Measurements from ENCODE around the gene GRK3.
A peak's percentile ranks its signal among the peaks of the same experiment; 100 is the strongest.
"Not testable (repeated sequence)": the region's sequence is repeated elsewhere in the genome, so short reads cannot be mapped to it uniquely, and the experiment has no call there.

GRK3 gene

DNA sequence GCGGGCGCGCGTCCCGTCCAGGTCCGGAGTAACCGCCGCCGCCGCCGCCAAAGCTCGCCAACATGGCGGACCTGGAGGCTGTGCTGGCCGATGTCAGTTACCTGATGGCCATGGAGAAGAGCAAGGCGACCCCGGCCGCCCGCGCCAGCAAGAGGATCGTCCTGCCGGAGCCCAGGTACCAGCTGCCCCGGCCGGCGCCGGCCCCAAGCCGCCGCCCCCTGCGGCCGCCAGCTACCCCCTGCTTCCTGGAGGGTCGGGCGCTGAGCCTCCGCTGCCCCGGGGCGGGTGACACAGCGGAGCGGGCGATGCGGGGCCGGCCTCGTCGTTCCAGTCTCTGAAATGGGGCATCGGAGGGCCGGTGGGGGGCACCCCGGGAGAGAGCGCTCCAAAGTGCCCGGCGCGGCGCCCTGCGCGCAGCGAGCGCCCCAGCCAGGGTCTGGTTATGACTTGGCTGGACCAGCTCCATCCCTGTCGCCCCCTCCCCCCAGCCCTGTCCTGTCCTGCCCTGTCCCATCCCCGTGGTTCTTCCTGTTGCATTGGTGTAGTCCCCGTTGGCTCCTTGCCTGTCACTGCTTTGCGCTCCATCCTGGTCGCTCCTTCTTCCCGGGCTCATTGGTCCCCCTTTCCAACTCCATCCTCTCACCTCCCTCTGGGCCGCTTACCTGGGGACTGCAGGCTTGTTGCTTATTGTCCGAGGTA is 653 bp downstream of the GRK3 start:
- TF ChIP-seq, protein P1, sequence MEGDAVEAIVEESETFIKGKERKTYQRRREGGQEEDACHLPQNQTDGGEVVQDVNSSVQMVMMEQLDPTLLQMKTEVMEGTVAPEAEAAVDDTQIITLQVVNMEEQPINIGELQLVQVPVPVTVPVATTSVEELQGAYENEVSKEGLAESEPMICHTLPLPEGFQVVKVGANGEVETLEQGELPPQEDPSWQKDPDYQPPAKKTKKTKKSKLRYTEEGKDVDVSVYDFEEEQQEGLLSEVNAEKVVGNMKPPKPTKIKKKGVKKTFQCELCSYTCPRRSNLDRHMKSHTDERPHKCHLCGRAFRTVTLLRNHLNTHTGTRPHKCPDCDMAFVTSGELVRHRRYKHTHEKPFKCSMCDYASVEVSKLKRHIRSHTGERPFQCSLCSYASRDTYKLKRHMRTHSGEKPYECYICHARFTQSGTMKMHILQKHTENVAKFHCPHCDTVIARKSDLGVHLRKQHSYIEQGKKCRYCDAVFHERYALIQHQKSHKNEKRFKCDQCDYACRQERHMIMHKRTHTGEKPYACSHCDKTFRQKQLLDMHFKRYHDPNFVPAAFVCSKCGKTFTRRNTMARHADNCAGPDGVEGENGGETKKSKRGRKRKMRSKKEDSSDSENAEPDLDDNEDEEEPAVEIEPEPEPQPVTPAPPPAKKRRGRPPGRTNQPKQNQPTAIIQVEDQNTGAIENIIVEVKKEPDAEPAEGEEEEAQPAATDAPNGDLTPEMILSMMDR (IDR thresholded peaks at IDR 0.05; ENCODE audit: borderline replicate concordance, insufficient read depth, low read depth, low read length): no peak
- H3K4me3 ChIP-seq (ENCODE audit: low read depth, low read length): peak overlapping the region; percentile 97

DNA sequence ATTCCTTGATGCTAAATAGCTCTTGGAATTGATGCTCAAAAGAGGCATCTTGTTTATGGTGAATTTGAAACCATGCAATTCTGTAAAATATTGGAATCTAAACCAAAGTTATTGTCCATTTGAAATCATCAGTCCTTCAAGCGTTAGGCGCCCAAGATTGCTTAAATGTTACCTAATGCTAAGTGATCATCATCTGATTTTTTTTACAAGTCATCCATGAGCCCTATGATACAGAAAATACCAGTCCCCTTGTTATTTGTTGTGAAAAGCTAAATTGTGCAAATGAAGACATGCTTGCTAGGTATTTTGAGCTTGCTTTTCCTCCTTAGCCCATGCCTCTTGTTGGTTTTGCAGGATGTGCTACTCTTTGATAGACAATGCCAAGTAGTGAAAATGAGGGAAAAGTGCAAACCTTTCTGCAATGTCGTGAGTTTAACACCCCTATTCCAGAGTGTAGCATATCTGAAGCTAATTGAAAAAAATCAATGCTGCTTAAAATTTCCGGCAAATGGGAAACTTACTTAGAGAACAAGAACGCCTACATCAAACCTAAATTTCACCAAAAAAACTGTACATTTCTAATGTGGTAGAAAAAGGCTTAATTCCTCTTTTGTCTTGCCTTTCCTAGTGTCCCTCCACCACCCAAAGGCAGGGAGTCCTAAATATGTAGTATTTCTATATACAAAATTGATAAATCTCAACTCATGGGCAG is 1.9 kb downstream of the GRK3 start:
- TF ChIP-seq, protein P1 (IDR thresholded peaks at IDR 0.05; ENCODE audit: borderline replicate concordance, insufficient read depth, low read depth, low read length): no peak
- H3K4me3 ChIP-seq (ENCODE audit: low read depth, low read length): peak overlapping the region; percentile 97

DNA sequence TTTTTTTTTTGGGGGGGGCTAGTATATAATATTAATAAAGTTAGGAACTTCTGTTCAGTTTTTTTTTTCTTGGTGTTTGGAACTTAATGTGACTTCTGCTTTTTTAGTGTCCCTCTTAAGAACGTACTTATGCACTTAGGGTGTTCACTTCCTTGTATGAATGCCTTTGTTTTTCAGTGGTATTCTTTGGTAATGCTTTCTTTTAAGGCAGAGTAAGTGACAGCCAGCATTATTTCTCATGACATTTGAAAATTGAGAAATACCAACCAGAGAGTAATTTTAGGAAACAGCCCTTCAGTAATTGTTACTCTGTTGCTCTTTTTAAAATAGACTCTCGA is 2.4 kb downstream of the GRK3 start:
- peak overlapping the region; percentile 36 for H3K4me3 ChIP-seq (ENCODE audit: low read depth, low read length)
- TF ChIP-seq, protein P1 (IDR thresholded peaks at IDR 0.05; ENCODE audit: borderline replicate concordance, insufficient read depth, low read depth, low read length): no peak

DNA sequence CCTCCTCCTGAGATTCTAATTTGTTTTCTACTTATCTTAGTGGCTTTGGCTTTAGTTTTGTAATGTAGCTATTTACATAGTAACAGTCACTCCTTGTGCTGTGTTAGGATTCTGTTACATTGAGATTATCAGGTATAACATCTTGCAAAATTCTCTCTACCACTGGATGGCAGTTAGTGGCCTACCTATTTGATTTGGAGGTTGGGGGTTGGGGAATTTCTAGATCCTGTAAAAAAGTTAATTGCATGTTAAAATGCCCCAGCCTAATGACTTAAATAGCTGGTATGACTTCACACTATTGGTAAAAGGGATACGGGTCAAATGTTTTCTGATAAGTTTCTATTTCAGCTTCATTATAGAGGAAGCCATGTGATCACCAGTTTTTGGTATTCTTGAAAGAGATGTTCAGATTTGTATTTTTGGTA is 2.8 kb downstream of the GRK3 start:
- TF ChIP-seq, protein P1 (IDR thresholded peaks at IDR 0.05; ENCODE audit: borderline replicate concordance, insufficient read depth, low read depth, low read length): no peak
- no peak overlapping the region for H3K4me3 ChIP-seq (ENCODE audit: low read depth, low read length)

DNA sequence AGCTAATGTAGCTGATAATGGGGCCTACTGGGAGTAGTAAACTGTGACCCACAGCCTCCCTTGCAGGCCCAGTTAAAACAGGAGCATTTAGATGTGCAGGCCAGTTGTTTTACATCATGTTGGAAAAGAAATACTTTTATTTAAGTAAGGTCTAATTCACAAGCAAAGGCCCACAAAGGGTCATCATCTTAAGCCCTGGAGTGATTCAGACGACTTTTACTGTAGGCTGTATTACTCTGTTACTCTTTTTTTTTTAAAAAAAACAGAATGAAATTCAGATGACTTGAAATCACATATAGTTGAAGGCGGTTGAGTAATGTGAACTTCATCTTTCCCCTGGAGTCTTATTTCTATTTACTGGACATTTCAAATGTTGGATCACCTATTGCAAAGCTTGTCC is 3.6 kb downstream of the GRK3 start:
- H3K4me3 ChIP-seq (ENCODE audit: low read depth, low read length): not testable (repeated sequence)

DNA sequence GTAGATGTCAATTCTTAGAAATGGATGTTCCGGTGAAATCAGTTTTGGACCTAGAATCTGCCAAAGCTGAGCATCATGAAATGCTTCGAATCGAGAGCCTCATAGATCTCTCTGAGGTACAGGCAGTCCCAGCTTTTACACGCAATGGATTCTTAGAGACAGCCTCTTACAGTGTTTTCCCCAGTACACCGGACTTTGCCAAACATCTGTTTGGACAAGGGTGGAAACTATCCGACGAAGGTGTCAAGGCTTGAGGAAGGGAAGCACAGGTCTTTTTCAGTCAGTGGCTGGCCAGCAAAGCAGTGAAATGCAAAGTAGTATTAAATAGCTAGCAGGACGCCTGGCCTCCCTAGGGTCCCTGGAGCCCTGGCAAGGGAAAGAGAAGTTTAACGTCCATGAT is 4.9 kb downstream of the GRK3 start:
- TF ChIP-seq, protein P1 (IDR thresholded peaks at IDR 0.05; ENCODE audit: borderline replicate concordance, insufficient read depth, low read depth, low read length): no peak
- no peak overlapping the region for H3K4me3 ChIP-seq (ENCODE audit: low read depth, low read length)

DNA sequence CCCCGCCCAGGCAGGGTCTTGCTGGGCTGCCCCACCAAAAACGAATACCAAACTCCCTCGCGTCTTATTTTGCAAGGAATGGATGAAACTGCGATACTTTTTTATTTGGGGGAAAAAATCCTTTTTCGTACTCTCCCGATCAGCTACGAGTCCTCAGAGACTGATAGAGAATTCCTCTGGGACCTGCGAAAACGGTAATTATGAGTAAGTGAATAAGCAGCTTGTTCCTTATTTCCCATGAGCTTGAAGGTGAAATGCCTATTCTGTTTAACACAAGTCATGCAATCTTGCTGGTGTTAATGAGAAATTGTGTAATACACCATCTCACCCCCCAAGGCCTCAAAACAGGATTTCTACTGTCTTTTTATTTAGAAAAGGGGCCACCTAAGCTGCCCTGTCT is 5.5 kb downstream of the GRK3 start:
- no peak overlapping the region for H3K4me3 ChIP-seq (ENCODE audit: low read depth, low read length)
- TF ChIP-seq, protein P1 (IDR thresholded peaks at IDR 0.05; ENCODE audit: borderline replicate concordance, insufficient read depth, low read depth, low read length): no peak

Measured in GM12875 (cell line).